Neural progenitor cell (in vitro differentiated cells): ENCODE measurements around the gene COG2. TPM values are rescaled to one million over a fixed set of nuclear protein-coding genes. Genes with fewer than 3 reads are reported as not detected.
A peak's percentile ranks its signal among the peaks of the same experiment; 100 is the strongest.

ENCODE experiments used
- DNase-seq: peaks from one replicate; pipeline ENCODE4 v3.0.0-alpha.2; 2016; ENCODE audit warnings: low spot score
- H2AFZ ChIP-seq: fragments of 200-600 bp; sonication (generic); replicated peaks from 2 replicates; pipeline ENCODE4 v1.6.1; 2016; ENCODE audit warnings: antibody characterized with exemption
- H3F3A ChIP-seq: fragments of 200-600 bp; sonication (generic); 2 replicates; pipeline ENCODE4 v1.6.1; 2016; ENCODE audit warnings: antibody characterized with exemption, low read depth
- H3K27ac ChIP-seq: fragments of 200-600 bp; sonication (generic); 2 replicates; pipeline ENCODE4 v1.5.1; 2016; ENCODE audit warnings: mild to moderate bottlenecking
- H3K27me3 ChIP-seq: fragments of 200-600 bp; sonication (generic); 2 replicates; pipeline ENCODE4 v1.6.1; 2016; ENCODE audit warnings: mild to moderate bottlenecking, moderate library complexity
- H3K36me3 ChIP-seq: fragments of 200-600 bp; sonication (generic); 2 replicates; pipeline ENCODE4 v1.5.1; 2016
- H3K4me1 ChIP-seq: fragments of 200-600 bp; sonication (generic); 2 replicates; pipeline ENCODE4 v1.6.1; 2016; ENCODE audit warnings: mixed run types
- H3K4me2 ChIP-seq: fragments of 200-600 bp; sonication (generic); 2 replicates; pipeline ENCODE4 v1.6.1; 2016
- H3K4me3 ChIP-seq: fragments of 200-600 bp; sonication (generic); 2 replicates; pipeline ENCODE4 v1.5.1; 2016
- H3K79me2 ChIP-seq: fragments of 200-600 bp; sonication (generic); 2 replicates; pipeline ENCODE4 v1.6.1; 2016; ENCODE audit warnings: low read depth
- H3K9ac ChIP-seq: fragments of 200-600 bp; sonication (generic); 2 replicates; pipeline ENCODE4 v1.6.1; 2016
- H3K9me3 ChIP-seq: fragments of 200-600 bp; sonication (generic); 2 replicates; pipeline ENCODE4 v1.5.1; 2016; ENCODE audit warnings: low read depth
- H4K20me1 ChIP-seq: fragments of 200-600 bp; sonication (generic); 2 replicates; pipeline ENCODE4 v1.6.1; 2016; ENCODE audit warnings: low read depth
- H3K27ac Mint-ChIP-seq: 3 replicates; pipeline ENCODE4 v1.8.0; 2021; ENCODE audit warnings: mixed read lengths
- H3K27me3 Mint-ChIP-seq: 2 replicates; pipeline ENCODE4 v1.8.0; 2022; ENCODE audit warnings: low read depth, mild to moderate bottlenecking, inconsistent platforms, moderate library complexity, mixed read lengths; ENCODE audit not compliant: insufficient read depth
- H3K36me3 Mint-ChIP-seq: 3 replicates; pipeline ENCODE4 v1.8.0; 2021; ENCODE audit warnings: mixed read lengths
- H3K4me1 Mint-ChIP-seq: 3 replicates; pipeline ENCODE4 v1.8.0; 2021; ENCODE audit warnings: mixed read lengths
- H3K4me3 Mint-ChIP-seq: 3 replicates; pipeline ENCODE4 v1.8.0; 2021; ENCODE audit warnings: mild to moderate bottlenecking, moderate library complexity, mixed read lengths
- H3K9me3 Mint-ChIP-seq: 3 replicates; pipeline ENCODE4 v1.8.0; 2020; ENCODE audit warnings: mixed read lengths
- CTCF ChIP-seq: fragments of 200-600 bp; sonication (generic); IDR thresholded peaks from 2 replicates; pipeline ENCODE4 v1.5.1; 2017; ENCODE audit warnings: antibody characterized with exemption, mild to moderate bottlenecking
- EZH2 ChIP-seq: fragments of 200-600 bp; sonication (generic); IDR thresholded peaks from 2 replicates; pipeline ENCODE4 v1.6.1; 2017; ENCODE audit warnings: antibody characterized with exemption, mild to moderate bottlenecking, moderate library complexity
- EZH2phosphoT487 ChIP-seq: fragments of 200-600 bp; sonication (generic); IDR thresholded peaks from 2 replicates; pipeline ENCODE4 v1.6.1; 2017; ENCODE audit warnings: antibody characterized with exemption
- total RNA-seq: library from RNA; depleted of rRNA; stranded (reverse); fragments of >200 nt; gene quantifications from 2 replicates; pipeline ENCODE4 v1.2.3, GENCODE V29; 2015; ENCODE audit warnings: low replicate concordance

Gene COG2
- total RNA-seq, 1 donor from 2014 or later, result 38.9 TPM

- Histone ChIP-seq H3F3A (no peaks in the 10 kb centered on the region), H3K79me2 (no peaks in the 10 kb centered on the region), H3K4me2 (no peak overlapping the region), H4K20me1 (no peaks in the 10 kb centered on the region), H3K27ac (no peak overlapping the region), H3K9me3 (no peaks in the 10 kb centered on the region), H3K4me1 (peaks cover 6% of the 10 kb centered on the region), H3K4me3 (no peak overlapping the region), H3K9ac (no peak overlapping the region), H3K27me3 (no peaks in the 10 kb centered on the region), H3K36me3 (no peaks in the 10 kb centered on the region), H2AFZ (no peak overlapping the region)
- peaks cover 2% of the 10 kb centered on the region for H3K36me3 Mint-ChIP-seq
- DNase-seq, result no peak
- TF ChIP-seq EZH2phosphoT487, result no peak
- no peak for TF ChIP-seq CTCF
- no peak for TF ChIP-seq EZH2
- H3K27ac Mint-ChIP-seq, result no peak overlapping the region
- peaks cover 11% of the 10 kb centered on the region for H3K4me1 Mint-ChIP-seq
- peaks cover 3% of the 10 kb centered on the region for H3K27me3 Mint-ChIP-seq
- H3K9me3 Mint-ChIP-seq, result peaks cover 16% of the 10 kb centered on the region
- no peak overlapping the region for H3K4me3 Mint-ChIP-seq
These were observed 83.2 kb downstream of the COG2 start for GRCh38 chr1:230725256-230726012.

- Histone ChIP-seq H3F3A (no peaks in the 10 kb centered on the region), H3K79me2 (no peaks in the 10 kb centered on the region), H2AFZ (peak overlapping the region; percentile 0), H3K9ac (no peak overlapping the region), H3K9me3 (no peaks in the 10 kb centered on the region), H4K20me1 (no peaks in the 10 kb centered on the region), H3K4me1 (peaks cover 6% of the 10 kb centered on the region), H3K27me3 (no peaks in the 10 kb centered on the region), H3K4me2 (no peak overlapping the region), H3K27ac (no peak overlapping the region), H3K36me3 (no peaks in the 10 kb centered on the region), H3K4me3 (no peak overlapping the region)
- no peak for TF ChIP-seq CTCF
- H3K36me3 Mint-ChIP-seq, result no peaks in the 10 kb centered on the region
- peaks cover 11% of the 10 kb centered on the region for H3K4me1 Mint-ChIP-seq
- no peak for DNase-seq
- peaks cover 2% of the 10 kb centered on the region for H3K27me3 Mint-ChIP-seq
- no peak overlapping the region for H3K4me3 Mint-ChIP-seq
- H3K9me3 Mint-ChIP-seq, result peaks cover 4% of the 10 kb centered on the region
- peak overlapping the region; percentile 39 for H3K27ac Mint-ChIP-seq
These were observed 86.6 kb downstream of the COG2 start for GRCh38 chr1:230728710-230729392.

- H3F3A ChIP-seq, result no peaks in the 10 kb centered on the region
- H3K27me3 ChIP-seq, result no peaks in the 10 kb centered on the region
- Mint-ChIP-seq H3K9me3 (peaks cover 4% of the 10 kb centered on the region), H3K4me1 (peaks cover 11% of the 10 kb centered on the region), H3K4me3 (no peak overlapping the region), H3K27me3 (peaks cover 2% of the 10 kb centered on the region), H3K27ac (peak overlapping the region; percentile 40), H3K36me3 (no peaks in the 10 kb centered on the region)
- no peaks in the 10 kb centered on the region for H4K20me1 ChIP-seq
- H3K27ac ChIP-seq, result no peak overlapping the region
- H3K4me2 ChIP-seq, result no peak overlapping the region
- no peaks in the 10 kb centered on the region for H3K9me3 ChIP-seq
- no peak overlapping the region for H3K9ac ChIP-seq
- TF ChIP-seq EZH2 (no peak), CTCF (no peak), EZH2phosphoT487 (no peak)
- H3K79me2 ChIP-seq, result no peaks in the 10 kb centered on the region
- H2AFZ ChIP-seq, result no peak overlapping the region
- no peak overlapping the region for H3K4me3 ChIP-seq
- DNase-seq, result no peak
- peaks cover 6% of the 10 kb centered on the region for H3K4me1 ChIP-seq
- no peaks in the 10 kb centered on the region for H3K36me3 ChIP-seq
These were observed 88.7 kb downstream of the COG2 start for GRCh38 chr1:230730977-230731376.
